WTC11 (cell line): ENCODE measurements around the gene KANK4. TPM values are rescaled to one million over a fixed set of nuclear protein-coding genes. Genes with fewer than 3 reads are reported as not detected.

Experiments used
- ATAC-seq: fragments of 200-7000 bp; cut with Tn5 transposase; 2 replicates; pipeline ENCODE4 v1.10.0; 2021; ENCODE audit warnings: mild to moderate bottlenecking, moderate library complexity
- CTCF ChIA-PET: fragments of 300-600 bp; sonication (Branson Sonifier 250); formaldehyde crosslinking; loops from one replicate; lab custom pipeline; 2021; ENCODE audit warnings: antibody characterized with exemption; lab: Charles Lee
- POLR2A ChIA-PET: fragments of 350-600 bp; sonication (Branson Sonifier 250); formaldehyde crosslinking; loops from one replicate; lab custom pipeline; 2021; ENCODE audit warnings: antibody characterized with exemption; lab: Charles Lee
- DNase-seq: peaks from one replicate; pipeline ENCODE4 v3.0.0; 2021; ENCODE audit warnings: low spot score
- H3K27ac Mint-ChIP-seq: 2 replicates; pipeline ENCODE4 v1.8.0; 2021; ENCODE audit warnings: mixed read lengths
- H3K27me3 Mint-ChIP-seq: 2 replicates; pipeline ENCODE4 v1.8.0; 2021; ENCODE audit warnings: low read depth, mild to moderate bottlenecking, moderate library complexity, mixed read lengths
- H3K36me3 Mint-ChIP-seq: 2 replicates; pipeline ENCODE4 v1.8.0; 2021; ENCODE audit warnings: mixed read lengths
- H3K4me1 Mint-ChIP-seq: 2 replicates; pipeline ENCODE4 v1.8.0; 2022; ENCODE audit warnings: mixed read lengths
- H3K4me3 Mint-ChIP-seq: 2 replicates; pipeline ENCODE4 v1.8.0; 2021; ENCODE audit warnings: mild to moderate bottlenecking, moderate library complexity, mixed read lengths
- H3K9me3 Mint-ChIP-seq: 2 replicates; pipeline ENCODE4 v1.8.0; 2021; ENCODE audit warnings: mixed read lengths
- CREM ChIP-seq: sonication (generic); formaldehyde crosslinking; IDR thresholded peaks from 2 replicates; pipeline ENCODE4 v1.8.1; 2022; ENCODE audit warnings: mild to moderate bottlenecking, missing genetic modification reagents, moderate library complexity
- CTCF ChIP-seq: fragments of 200-600 bp; IDR thresholded peaks from 2 replicates; pipeline ENCODE4 v1.8.0; 2022; ENCODE audit warnings: antibody characterized with exemption
- FOXP1 ChIP-seq: sonication (generic); formaldehyde crosslinking; IDR thresholded peaks from 2 replicates; pipeline ENCODE4 v1.8.0; 2022; ENCODE audit warnings: missing genetic modification reagents, mild to moderate bottlenecking, moderate library complexity, borderline replicate concordance
- HMGA2 ChIP-seq: fragments of 250-450 bp; sonication (Bioruptor Pico); IDR thresholded peaks from 2 replicates; pipeline ENCODE4 v1.4.0; 2021; ENCODE audit warnings: mild to moderate bottlenecking, moderate library complexity
- IRF2 ChIP-seq: sonication (generic); formaldehyde crosslinking; IDR thresholded peaks from 2 replicates; pipeline ENCODE4 v1.8.0; 2022; ENCODE audit warnings: low read depth, missing genetic modification reagents, borderline replicate concordance
- KAT7 ChIP-seq: sonication (generic); formaldehyde crosslinking; IDR thresholded peaks from 2 replicates; pipeline ENCODE4 v1.8.1; 2023; ENCODE audit warnings: missing genetic modification reagents, mild to moderate bottlenecking, borderline replicate concordance
- PRDM15 ChIP-seq: sonication (generic); formaldehyde crosslinking; IDR thresholded peaks from 2 replicates; pipeline ENCODE4 v1.8.0; 2022; ENCODE audit warnings: missing genetic modification reagents
- RELA ChIP-seq: sonication (generic); formaldehyde crosslinking; IDR thresholded peaks from 2 replicates; pipeline ENCODE4 v1.8.1; 2022; ENCODE audit warnings: missing genetic modification reagents, mild to moderate bottlenecking, borderline replicate concordance
- SMAD3 ChIP-seq: sonication (generic); formaldehyde crosslinking; IDR thresholded peaks from 2 replicates; pipeline ENCODE4 v1.8.0; 2022; ENCODE audit warnings: missing genetic modification reagents, mild to moderate bottlenecking, borderline replicate concordance
- ZNF232 ChIP-seq: sonication (generic); formaldehyde crosslinking; IDR thresholded peaks from 2 replicates; pipeline ENCODE4 v1.8.0; 2022; ENCODE audit warnings: mild to moderate bottlenecking, missing genetic modification reagents
- ZNF317 ChIP-seq: sonication (generic); formaldehyde crosslinking; IDR thresholded peaks from 2 replicates; pipeline ENCODE4 v1.8.1; 2023; ENCODE audit warnings: low read depth, mild to moderate bottlenecking, moderate library complexity, missing genetic modification reagents, borderline replicate concordance
- ZNF512 ChIP-seq: sonication (generic); formaldehyde crosslinking; IDR thresholded peaks from 2 replicates; pipeline ENCODE4 v1.8.1; 2022; ENCODE audit warnings: missing genetic modification reagents, borderline replicate concordance
- ZNF671 ChIP-seq: fragments of 250-450 bp; sonication (Bioruptor Pico); IDR thresholded peaks from 2 replicates; pipeline ENCODE4 v1.8.0; 2021; ENCODE audit warnings: mild to moderate bottlenecking
- total RNA-seq: library from RNA; stranded (reverse); gene quantifications from 3 replicates; pipeline ENCODE4 v1.2.3, GENCODE V29; 2021
- TF ChIP-seq, protein P1 (sequence below): sonication (generic); formaldehyde crosslinking; IDR thresholded peaks from 2 replicates; pipeline ENCODE4 v1.8.1; 2023; ENCODE audit warnings: mild to moderate bottlenecking, missing genetic modification reagents, moderate library complexity

Gene KANK4
- total RNA-seq, 1 experiment from 2014 or later = 0.35 TPM

DNA sequence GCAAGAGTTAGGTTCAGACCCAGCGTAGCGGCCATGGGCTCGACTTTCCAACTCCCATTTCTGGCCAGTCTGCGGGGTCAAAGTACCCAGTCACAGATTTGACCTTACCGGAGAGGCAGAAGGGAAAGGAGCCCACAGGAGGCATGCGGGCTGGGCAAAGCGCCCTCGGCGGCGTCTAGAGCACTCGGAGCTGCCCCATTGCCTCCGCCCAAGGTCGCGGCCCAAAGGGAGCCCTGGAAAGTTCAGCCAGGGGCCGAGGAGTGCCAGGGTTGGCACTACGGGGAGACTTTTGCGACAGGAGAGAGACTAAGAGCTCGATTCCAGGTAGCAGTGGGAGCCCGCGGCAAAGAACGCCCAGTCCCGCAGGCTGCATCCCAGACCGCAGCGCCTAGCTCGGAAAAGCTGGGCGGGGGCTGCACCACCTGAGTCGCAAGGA is 896 bp downstream of the KANK4 start:
- ChIA-PET POLR2A (no interaction called here), CTCF (interaction anchor here (0.7 to 2.2 kb wide), 6 partner anchors 13 to 174 kb away, joined by 3 to 7 read pairs (median 4); no protein-coding TSS in a partner anchor)
- H3K9me3 Mint-ChIP-seq = no peaks in the 10 kb centered on the region
- DNase-seq (peak; percentile 37), ATAC-seq (peak; percentile 60)
- peaks cover 70% of the 10 kb centered on the region for H3K27me3 Mint-ChIP-seq
- peak overlapping the region; percentile 76 for H3K4me3 Mint-ChIP-seq
- H3K27ac Mint-ChIP-seq = no peak overlapping the region
- TF ChIP-seq ZNF232 (CRISPR knock-in tag) (no peak), CREM (CRISPR knock-in tag) (0 out of 2 replicates have a peak, but pooled peaks have one; percentile 2)
- H3K4me1 Mint-ChIP-seq = peaks cover 12% of the 10 kb centered on the region
- no peaks in the 10 kb centered on the region for H3K36me3 Mint-ChIP-seq

DNA sequence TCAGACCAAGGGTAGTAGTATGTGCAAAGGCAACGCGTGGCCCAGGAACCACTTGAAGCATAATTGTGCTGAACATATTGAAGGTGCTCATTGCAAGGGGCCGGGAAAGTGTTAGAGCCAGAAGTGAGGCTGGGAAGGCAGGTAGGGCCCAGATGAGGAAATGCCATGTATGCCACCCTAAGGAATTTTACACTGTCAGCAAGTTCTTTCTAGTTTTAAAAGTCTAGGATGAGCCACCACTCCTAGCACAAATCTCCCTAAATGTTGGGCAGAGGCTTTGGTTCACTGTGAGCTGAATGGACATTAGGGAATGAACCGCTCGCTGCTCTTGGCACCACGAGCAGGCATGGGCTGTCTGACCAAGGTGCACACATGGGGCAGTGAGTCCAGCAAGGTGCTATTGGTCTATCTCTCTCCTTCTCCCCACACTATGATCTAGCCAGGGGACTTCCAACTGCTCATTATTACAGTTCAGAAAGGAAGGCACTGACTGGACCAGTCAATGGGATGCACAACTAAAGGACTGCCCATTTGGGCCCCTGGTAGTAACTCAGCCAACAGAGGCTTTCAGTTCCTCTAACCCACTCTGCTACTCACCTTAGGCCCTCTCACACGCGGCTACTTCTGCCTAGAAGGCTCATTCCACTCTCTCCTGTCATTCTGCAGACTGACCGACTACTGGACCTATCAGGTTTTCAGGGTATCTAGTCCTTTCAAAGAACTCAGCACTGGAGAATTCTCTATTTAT is 2.0 kb downstream of the KANK4 start:
- ChIA-PET CTCF (no interaction called here), POLR2A (no interaction called here)
- TF ChIP-seq ZNF671 (CRISPR knock-in tag) (no peak), CREM (CRISPR knock-in tag) (no peak), ZNF512 (CRISPR knock-in tag) (no peak), PRDM15 (CRISPR knock-in tag) (no peak), ZNF317 (CRISPR knock-in tag) (no peak), RELA (CRISPR knock-in tag) (no peak), SMAD3 (CRISPR knock-in tag) (no peak), HMGA2 (CRISPR knock-in tag) (no peak), IRF2 (CRISPR knock-in tag) (no peak), FOXP1 (CRISPR knock-in tag) (no peak), KAT7 (CRISPR knock-in tag) (no peak), CTCF (no peak)
- TF ChIP-seq, protein P1, sequence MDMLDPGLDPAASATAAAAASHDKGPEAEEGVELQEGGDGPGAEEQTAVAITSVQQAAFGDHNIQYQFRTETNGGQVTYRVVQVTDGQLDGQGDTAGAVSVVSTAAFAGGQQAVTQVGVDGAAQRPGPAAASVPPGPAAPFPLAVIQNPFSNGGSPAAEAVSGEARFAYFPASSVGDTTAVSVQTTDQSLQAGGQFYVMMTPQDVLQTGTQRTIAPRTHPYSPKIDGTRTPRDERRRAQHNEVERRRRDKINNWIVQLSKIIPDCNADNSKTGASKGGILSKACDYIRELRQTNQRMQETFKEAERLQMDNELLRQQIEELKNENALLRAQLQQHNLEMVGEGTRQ (CRISPR knock-in tag) = no peak
- Mint-ChIP-seq H3K4me3 (no peak overlapping the region; the same call in 1 of the 2 replicates), H3K4me1 (peaks cover 8% of the 10 kb centered on the region), H3K9me3 (no peaks in the 10 kb centered on the region), H3K27me3 (peaks cover 68% of the 10 kb centered on the region), H3K27ac (no peak overlapping the region), H3K36me3 (no peaks in the 10 kb centered on the region)
- DNase-seq (no peak), ATAC-seq (no peak)
